GM03348 (cell line): ENCODE results near the gene NUDT14.

Experiments
- DNase-seq: peaks from one replicate; pipeline ENCODE4 v3.0.0; 2012; ENCODE audit warnings: low spot score

NUDT14 gene

DNA sequence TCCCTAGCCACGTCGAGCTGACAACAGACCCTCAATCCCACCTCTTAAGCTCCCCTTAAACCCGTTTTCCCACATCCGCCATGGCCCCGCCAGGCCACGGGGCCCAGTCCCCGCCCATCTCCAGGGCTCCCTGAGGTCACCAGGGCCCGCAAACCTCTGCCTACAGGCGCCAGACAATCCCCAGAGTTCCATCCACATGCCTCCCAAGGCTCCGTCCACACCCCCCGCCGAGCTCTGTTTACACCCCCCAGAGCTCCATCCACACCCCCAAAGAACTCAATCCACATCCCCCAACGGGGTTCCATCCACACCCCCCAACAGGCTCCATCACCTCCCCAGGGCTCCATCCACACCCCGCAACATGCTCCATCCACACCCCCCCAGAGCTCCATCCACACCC is 21.8 kb downstream of the NUDT14 start:
- no peak for DNase-seq

DNA sequence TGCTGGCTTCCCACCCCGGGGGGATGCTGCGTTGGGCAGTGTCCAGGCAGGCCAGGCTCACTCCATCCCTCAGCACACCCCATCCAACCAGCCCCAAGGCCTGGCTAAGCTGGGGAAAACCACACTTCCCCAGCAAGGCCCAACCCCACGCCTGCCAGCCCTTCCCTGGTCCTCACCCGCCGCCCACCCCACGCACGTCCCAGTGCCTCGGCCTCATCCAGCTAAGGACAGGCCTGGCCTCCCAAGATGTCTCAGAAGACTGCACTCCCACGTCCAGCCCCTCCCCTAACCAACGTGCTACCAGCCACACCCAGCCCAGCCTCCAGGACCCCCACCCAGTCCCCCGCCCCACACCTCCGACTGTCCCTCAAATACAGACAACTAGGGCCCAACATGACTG is 22.3 kb downstream of the NUDT14 start:
- DNase-seq, result no peak

DNA sequence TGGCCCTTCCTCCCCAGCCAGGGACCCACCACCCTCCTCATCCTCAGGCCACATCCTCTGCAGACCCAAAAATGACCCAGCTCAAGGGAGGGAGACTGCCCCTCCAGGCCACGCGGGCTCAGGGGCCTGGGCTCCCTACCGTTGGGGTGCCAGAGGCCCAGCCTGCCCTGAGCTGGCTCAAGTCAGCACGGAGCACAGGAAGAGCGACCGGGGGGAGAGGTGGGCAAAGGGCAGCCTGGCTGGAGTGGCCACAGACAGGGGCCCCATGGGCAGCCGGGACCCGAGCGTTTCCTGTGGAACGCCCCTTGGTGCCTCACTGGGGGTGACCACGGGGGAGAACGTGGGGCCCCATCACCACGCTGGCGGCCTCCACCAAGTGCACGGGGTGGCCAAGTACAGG is 23.2 kb downstream of the NUDT14 start:
- DNase-seq, result no peak

DNA sequence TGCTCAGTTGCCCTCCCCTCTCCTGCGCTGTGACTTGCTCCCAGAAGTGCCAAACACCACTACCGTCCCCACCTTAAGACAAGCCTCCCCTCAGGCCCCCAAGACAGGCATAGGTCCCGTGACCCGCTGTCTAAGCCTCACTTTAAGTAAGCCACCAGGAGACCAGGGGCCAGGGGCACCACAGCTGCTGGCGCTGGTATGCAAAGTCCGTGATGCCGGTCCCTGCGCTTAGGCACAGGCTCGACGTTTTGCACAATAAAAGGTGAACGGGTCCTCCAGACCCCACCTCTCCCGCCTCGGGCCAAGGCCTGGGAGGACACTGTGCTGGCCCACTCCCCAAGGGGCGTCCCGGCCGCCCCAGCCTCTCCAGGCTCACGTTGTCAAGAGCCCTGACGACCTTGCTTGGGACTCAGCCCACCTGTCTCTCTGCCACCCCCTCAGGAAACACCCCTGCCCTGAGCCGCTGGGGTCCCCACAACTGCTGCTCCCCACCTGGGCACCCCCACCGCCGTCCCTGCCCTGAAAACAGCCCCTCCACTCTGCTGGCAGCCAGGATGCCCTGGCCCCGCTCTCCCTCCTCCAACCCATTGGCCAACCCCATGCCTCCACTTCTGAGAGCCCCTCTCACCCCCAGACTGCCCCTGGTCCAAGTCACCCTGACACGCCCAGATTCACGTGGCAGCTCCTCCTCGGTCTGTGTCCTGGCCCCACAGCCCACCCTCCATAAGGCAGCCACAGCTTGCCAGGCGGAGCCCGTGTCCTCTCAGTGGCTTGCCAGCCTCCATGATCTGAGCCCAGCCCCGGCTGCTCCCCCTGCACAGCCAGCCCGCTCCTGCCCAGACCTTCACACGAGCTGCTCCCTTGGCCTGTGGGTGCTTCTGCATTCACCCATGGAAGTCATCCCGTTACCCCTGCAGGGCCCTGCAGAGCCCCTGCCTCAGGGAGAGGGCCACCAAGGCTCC is 24.4 kb downstream of the NUDT14 start:
- no peak for DNase-seq

DNA sequence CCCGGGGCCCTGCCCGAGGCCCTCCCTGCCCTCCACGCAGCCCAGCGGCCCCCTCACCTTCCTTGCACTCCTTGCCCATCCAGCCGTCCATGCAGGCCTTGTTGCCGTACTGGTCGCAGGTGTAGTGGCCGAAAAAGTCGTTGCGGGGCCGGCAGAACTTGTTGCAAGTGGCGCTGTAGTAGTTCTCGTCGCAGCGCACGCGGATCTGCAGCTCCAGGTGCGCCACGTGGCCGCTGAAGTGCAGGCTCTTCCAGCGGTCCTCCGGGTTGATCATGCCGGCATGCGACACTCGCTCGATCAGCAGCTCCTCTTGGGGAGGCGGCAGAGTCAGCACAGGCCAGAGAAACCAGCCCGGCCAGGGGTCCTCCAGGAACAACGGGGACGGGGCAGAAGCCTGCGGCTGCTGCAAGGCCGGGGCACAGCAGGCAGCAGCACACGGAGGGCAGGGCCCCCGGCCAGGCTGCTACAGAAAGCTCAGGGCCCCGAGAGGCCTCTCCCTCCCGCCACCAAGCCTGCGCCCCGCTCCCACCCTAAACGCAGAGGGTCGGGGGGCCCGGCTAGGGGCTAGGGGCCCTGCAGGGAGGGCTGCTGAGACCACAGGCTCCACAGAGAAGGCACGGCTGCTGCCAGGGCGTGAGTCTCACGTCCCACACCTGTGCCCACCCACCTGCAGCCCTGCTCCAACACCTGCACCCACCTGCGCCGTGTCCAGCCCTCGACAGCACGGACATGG is 25.3 kb downstream of the NUDT14 start:
- no peak for DNase-seq

DNA sequence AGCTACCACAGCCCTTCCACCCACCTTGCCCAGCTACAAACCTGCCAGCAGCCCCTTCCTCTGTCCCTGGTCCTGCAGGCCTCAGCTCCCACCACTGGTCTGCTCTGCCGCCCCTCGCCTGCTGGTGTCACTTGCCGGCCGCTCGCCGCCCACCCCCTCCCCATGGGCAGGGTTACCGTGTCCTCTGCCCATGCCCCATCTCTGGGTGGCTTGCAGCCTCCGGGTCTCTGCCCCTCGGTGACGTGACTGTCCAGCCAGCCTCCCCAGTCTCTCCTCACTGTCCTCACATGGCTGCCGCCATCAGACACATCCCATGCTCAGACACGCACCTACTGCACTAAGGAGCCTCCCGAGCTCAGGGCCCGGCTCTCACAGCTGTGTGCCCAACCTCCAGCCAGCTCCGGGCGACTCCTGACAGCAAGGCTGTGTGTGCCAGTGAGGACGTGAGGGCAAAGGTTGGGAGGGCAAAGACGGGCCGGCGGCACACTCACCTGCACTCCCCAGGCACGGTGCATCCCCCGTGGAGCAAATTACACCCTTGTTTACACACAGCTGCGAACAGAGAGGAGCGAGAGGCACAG is 26.0 kb downstream of the NUDT14 start:
- DNase-seq, result no peak

DNA sequence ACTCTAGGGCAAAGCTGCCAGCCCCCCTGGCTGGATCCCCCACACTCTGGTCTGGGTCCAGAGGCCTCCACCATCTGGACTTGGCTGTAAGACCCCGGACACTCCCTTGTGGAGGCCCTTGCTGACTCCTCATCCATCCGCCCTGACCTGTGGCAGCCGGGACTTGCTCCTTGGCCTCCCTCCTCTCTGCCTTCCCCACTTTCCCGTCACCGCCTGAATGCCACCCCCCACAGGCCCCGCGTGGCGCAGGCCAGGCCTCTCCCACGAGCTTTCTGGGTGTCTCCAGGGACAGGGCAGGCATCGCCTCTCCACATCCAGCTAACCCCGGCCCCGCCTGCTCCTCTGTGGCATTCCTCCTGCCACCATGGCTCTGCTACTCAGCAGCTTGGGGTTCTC is 26.6 kb downstream of the NUDT14 start:
- DNase-seq, result no peak

DNA sequence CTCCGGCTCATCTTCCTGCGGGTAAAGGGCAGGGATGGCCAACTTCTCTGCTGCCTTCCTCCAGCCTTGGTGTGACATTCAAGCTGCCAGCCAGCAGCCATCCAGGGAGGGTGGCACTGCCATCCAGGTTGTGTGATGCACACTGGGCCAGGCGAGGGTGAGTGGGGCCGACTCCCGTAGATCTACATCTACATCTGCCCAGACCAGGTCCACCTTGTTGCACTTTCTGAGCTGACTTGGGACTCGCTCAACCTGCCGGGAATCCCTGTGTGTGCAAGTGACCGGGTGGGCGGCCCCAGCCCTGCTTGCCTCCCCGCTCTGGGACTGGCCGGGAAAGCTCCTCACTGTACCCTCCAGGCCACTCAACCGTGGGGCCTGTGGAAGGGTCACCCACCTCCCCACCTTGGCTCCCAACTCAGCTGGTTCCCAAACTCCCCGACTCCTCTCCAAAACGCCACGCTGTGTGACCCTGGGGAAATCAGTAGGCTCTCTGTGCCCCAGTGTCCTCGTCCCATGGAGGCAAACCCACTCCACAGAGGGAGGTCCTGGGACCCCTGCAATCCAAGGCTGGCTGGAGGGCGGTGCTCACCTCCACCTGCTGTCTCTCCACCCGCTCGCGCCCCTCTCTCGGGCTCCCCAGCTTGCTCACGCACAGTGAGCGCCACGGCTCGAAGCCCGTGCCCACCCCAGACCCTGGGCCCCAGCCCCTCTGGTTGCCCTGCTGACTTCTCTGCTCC is 27.2 kb downstream of the NUDT14 start:
- DNase-seq, result no peak

DNA sequence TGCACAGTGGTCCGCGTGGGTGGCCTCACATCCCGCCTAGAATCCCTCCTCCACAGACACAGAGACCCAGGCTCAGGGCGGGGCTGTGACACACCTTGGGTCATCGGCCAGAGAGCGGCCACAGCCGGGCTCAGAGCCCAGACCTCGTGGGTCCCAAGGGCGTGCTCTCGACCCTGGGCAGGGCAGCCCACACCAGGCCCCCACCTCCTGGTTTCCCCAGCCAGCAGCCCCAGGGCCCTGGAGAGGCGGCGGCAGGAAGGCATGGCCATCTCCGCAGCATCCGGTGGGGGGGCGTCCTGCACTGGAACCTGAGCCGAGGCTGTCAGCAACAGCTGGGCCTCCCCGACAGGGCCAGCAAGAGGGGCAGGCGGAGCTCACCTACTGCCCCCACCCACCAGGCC is 27.8 kb downstream of the NUDT14 start:
- DNase-seq, result no peak

DNA sequence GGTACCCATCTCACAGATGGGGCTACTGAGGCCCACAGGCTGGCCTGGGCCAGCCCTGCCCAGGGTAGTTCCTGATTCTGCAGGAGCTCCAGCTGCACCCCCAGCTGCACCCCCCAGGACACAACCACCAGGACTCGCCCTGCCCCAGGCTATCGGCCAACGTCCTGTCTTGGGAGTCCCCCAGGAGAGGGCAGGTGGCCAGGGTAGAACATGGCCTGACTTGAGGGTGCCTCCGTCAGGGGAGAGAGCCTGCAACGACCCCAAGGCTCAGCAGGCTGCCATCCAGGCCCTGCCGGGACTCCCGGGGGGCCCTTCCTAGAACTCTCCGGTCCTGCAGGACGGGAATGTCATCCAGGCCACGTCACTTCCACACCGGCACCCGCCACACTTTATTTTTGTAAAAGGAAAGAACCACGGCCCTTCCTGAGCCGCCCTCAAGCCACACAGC is 28.3 kb downstream of the NUDT14 start:
- DNase-seq, result no peak

DNA sequence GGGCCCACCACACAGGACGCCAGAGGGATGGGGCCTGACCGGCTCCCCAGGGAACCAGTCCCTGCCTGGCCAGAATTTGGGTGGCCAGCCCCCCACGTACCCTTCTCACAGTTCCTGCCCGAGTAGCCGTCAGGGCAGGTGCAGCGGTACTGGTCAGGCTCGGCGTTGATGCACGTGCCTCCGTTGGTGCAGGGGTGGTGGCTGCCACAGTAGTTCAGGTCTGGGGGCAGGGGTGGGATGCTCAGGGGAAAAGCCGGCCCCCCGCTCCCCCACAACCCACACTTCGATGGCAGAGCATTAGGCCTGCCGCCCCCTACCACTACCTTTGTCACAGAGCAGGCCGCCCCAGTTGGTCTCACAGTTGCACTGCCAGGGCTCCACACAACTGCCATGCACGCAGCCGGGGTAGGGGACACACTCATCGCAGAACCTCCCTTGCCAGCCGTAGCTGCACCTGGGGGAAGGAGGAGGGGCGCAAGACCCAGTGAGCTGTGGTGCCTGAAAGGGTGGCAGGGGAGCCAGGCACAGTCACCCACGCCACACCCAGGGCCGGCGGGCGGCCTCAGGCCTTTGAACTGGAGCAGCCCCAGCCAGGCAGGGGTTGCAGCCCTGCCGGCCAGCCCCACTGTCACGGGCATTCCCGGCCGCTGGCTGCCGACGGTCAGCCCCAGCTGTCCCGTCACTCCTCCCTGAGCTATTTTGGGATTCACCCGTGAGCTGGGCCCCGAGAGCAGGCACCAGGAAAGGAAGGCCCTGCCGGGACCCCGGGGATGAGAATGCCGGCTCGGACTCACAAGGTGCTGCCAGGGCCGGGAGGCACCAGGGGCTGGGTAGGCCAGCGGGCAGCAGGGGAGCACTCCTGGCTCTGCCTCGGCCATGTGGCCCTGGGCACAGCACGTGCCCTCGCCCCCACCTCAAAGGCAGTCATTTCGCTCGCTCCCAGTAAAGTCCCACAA is 29.0 kb downstream of the NUDT14 start:
- no peak for DNase-seq

DNA sequence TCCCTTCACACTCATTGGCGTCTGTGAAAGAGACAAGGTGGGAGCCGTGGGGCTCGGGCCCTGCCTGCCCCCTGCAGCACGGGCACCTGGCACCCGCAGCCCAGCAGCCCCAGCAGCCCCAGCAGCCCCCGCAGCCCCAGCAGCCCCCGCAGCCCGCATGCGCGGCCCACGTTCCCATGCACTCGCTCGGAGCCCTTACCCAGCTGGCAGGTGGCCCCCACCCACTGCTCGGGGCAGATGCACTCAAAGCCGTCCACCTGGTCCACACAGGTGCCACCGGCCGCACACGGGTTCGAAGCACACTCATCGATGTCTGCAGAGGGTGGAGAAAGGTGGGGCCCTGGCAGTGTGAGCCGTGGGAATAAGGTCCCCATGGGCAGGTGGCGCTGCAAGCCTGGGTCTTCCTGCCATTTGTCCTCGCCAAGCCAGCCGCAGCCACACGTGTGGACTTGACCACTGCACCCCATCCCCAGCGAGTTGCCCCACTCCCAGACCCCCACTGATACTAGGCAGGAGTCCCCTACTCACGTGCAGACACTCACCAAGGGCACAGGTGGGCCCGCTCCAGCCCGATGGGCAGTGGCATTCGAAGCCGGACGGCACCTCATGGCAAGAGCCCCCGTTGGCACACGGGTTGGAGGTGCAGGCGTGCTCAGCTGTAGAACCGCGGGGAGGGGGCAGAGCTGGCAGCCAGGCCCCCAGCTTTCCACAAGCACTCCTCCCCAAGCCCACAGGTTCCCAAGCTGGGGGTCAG is 29.9 kb downstream of the NUDT14 start:
- no peak for DNase-seq

DNA sequence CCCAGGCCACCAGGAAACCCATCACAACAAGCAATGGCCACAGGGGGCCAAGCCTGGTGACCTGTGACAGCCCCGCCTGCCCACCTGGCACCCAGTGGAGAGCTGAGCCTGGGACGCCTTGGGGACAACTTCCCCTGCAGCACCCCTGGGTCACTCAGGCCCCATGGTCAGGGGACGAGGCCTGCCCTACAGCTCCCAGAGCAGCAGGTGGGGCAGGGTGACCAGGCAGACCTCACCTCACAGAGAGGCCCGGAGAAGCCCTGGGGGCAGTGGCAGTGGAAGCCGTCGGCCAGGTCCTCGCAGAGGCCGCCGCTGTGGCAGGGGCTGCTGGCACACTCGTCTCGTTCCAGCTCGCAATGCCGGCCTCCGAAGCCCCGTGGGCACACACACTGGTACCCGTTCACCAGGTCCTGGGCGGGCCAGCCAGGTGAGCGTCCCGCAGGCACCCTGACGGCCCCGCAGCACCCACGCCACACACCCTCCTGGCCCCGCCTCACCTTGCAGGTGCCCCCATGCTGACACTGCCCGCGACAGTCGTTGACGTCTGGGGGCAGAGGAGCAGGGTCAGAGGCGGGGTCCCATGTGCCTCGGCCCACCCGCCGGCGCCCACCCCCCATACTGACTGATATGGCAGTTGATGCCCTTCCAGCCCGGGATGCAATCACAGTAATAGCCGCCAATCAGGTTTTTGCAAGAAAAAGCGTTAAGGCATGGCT is 30.6 kb downstream of the NUDT14 start:
- DNase-seq, result no peak

DNA sequence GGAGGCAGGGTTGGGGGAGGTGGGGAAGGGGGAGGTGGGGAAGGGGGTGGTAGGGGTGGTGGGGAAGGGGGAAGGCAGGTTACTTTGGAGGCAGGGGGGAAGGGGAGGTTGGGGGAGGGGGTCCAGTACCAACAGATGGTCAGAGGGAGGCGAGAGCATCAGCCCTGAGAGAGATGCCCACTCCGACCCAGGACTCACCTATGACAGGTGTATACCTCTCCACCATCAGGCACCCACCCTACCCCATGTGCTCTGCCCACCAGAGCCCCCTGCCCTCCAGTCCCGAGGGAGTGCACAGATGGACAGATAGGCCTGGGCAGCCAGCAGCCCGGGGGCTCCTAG is 31.1 kb downstream of the NUDT14 start:
- DNase-seq, result no peak

DNA sequence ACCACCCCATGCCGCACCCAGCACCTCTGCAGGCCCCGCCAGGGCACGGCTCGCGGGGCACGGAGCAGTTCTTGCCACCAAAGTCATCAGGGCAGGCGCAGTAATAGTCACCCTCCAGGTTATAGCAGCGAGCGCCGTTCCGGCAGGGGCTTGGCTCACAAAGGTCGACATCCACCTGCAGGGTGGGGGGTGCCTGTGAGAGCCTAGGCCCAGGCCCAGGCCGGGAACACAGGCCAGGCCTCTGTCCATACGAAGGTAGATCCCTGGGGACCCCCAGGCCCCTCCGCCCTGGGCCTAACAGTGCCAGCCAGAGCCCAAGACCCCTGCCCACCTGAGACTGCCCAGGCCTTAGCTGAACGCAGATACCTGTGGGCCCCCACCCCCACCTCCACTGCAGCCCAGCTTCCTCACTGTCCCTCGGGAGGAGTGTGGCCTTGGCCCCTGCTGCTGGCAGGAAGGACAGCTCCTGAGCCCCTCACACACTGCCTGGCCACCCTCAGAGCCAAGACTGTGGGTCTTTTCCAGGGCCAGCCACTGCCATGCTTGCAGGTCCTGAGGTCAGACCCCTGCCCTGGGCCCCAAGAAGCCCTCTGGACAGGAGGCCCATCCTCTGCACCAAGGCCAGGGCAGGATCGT is 31.8 kb downstream of the NUDT14 start:
- DNase-seq, result no peak

DNA sequence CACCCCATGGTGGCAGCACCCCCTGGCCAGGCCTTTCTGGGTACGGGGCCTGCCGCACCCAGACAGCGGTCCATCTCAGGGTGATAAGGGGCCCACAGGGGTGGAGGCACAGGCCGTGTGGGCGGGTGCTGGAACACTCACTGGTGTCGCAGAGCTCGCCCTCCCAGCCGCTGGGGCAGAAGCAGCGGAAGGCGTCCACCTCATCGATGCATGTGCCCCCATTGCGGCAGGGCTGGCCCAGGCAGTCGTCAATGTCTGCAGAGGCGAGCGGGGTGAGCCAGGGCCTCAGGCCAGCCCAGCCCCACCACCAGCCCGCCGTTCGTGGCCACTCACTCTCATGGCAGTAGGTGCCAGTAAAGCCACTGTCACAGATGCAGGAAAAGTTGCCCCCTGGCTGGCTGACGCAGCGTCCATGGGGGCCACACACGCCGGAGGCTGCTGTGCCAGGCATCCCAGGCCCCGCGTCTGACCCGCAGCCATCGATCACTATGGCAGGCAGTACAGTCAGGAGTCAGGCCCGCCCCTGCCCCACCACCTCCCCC is 32.4 kb downstream of the NUDT14 start:
- DNase-seq, result no peak

DNA sequence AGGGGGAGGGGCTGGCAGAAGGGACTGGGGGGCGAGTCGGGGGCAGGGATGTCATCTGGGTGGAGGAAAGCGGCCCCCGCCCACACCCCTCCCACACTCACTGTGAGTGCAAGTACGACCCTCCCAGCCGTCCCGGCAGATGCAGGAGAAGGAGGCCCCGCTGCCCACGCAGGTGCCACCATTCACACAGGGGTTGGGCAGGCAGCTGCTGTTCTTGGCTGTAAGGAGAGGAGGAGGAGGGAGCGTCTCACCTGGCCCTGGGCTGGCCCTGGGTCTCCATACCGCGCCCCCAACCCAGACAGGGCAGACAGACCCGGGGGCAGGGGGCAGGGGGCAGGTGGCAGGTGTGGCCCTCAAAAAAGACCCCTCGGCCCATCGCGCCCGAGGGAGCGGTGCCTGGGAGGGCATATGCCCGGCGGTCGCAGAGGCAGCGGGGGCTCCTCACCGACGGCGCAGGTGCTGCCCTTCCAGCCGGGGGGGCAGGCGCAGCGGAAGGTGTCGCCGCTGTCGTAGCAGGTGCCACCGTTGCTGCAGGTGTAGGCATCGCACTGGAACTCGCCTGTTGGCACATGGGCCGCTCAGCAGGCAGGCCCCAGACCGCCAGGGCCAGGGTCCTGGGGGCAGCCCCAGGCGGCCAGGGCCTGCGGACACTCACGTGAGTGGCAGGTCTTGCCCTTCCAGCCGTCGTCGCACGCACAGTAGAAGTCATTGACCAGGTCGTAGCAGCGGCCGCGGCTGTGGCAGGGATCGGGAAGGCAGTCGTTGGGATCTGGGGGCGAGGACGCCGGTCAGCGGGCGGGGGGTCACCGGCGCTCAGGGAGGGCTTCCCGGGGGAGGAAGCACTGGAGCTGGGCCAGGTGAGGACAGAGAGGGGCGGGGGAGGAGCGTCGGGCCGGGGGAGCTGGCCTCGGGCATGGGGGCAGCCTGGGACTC is 33.2 kb downstream of the NUDT14 start:
- no peak for DNase-seq
